GM23248 (cell line): ENCODE results near the gene PPEF1. TPM values are rescaled to one million over a fixed set of nuclear protein-coding genes. Genes with fewer than 3 reads are reported as not detected.
"Not testable (repeated sequence)": the region's sequence is repeated elsewhere in the genome, so short reads cannot be mapped to it uniquely, and the experiment has no call there.

Source experiments
- DNase-seq: peaks from one replicate; pipeline ENCODE4 v3.0.0-alpha.2; 2015
- H2AFZ ChIP-seq: fragments of 200-600 bp; sonication (generic); 2 replicates; pipeline ENCODE4 v1.6.1; 2016; ENCODE audit warnings: antibody characterized with exemption
- H3F3A ChIP-seq: fragments of 200-600 bp; sonication (generic); 2 replicates; pipeline ENCODE4 v1.6.1; 2016; ENCODE audit warnings: mild to moderate bottlenecking, antibody characterized with exemption, mixed run types; ENCODE audit not compliant: insufficient read depth
- H3K27ac ChIP-seq: fragments of 200-600 bp; sonication (generic); 2 replicates; pipeline ENCODE4 v1.5.1; 2016; ENCODE audit warnings: mild to moderate bottlenecking
- H3K27me3 ChIP-seq: fragments of 200-600 bp; sonication (generic); replicated peaks from 2 replicates; pipeline ENCODE4 v1.6.1; 2016; ENCODE audit warnings: mild to moderate bottlenecking; ENCODE audit not compliant: insufficient read depth
- H3K36me3 ChIP-seq: fragments of 200-600 bp; sonication (generic); 2 replicates; pipeline ENCODE4 v1.6.1; 2016; ENCODE audit warnings: low read depth, mild to moderate bottlenecking
- H3K4me1 ChIP-seq: fragments of 200-600 bp; sonication (generic); 2 replicates; pipeline ENCODE4 v1.6.1; 2016; ENCODE audit warnings: mild to moderate bottlenecking; ENCODE audit not compliant: insufficient read depth
- H3K4me2 ChIP-seq: fragments of 200-600 bp; sonication (generic); one replicate; pipeline ENCODE4 v1.6.1; 2016; ENCODE audit warnings: mild to moderate bottlenecking; ENCODE audit not compliant: unreplicated experiment
- H3K4me3 ChIP-seq: fragments of 200-600 bp; sonication (generic); 2 replicates; pipeline ENCODE4 v1.5.1; 2016; ENCODE audit warnings: mild to moderate bottlenecking
- H3K79me2 ChIP-seq: fragments of 200-600 bp; sonication (generic); 2 replicates; pipeline ENCODE4 v1.6.1; 2016; ENCODE audit warnings: mild to moderate bottlenecking; ENCODE audit not compliant: insufficient read depth
- H3K9ac ChIP-seq: fragments of 200-600 bp; sonication (generic); 2 replicates; pipeline ENCODE4 v1.6.1; 2016; ENCODE audit warnings: mild to moderate bottlenecking
- H3K9me2 ChIP-seq: fragments of 200-600 bp; sonication (generic); 2 replicates; pipeline ENCODE4 v1.6.1; 2016; ENCODE audit warnings: mixed run types, mild to moderate bottlenecking, moderate library complexity; ENCODE audit not compliant: insufficient read depth
- H3K9me3 ChIP-seq: fragments of 200-600 bp; sonication (generic); one replicate; pipeline ENCODE4 v1.6.1; 2017; ENCODE audit warnings: low read depth
- H4K20me1 ChIP-seq: fragments of 200-600 bp; sonication (generic); 2 replicates; pipeline ENCODE4 v1.6.0; 2016; ENCODE audit not compliant: insufficient read depth
- EZH2 ChIP-seq: fragments of 200-600 bp; sonication (generic); IDR thresholded peaks from 2 replicates; pipeline ENCODE4 v1.6.1; 2018; ENCODE audit warnings: antibody characterized with exemption, mild to moderate bottlenecking; ENCODE audit not compliant: insufficient read depth, poor library complexity, severe bottlenecking
- EZH2phosphoT487 ChIP-seq: fragments of 200-600 bp; sonication (generic); IDR thresholded peaks from 2 replicates; pipeline ENCODE4 v1.6.1; 2018; ENCODE audit warnings: antibody characterized with exemption, moderate library complexity, mild to moderate bottlenecking, low read depth; ENCODE audit not compliant: insufficient read depth
- WGBS, 2 experiments: methylation state at CpG; one replicate each; pipeline ENCODE4 v1.1.6; 2015 to 2017; ENCODE audit warnings: low lambda C conversion rate in 2 of 2, low coverage in 1 of 2; ENCODE audit errors: missing lambda C conversion rate in 2 of 2; 5-methylcytosine and 5-hydroxymethylcytosine counted together
- in situ Hi-C: fragments of 300-500 bp; cut with MboI; formaldehyde crosslinking; loops from 2 replicates; pipeline ENCODE4 v1.15.0; 2020
- polyA plus RNA-seq: library from polyadenylated mRNA; unstranded; fragments of >200 nt; fragmentation: Nextera tagmentation; extraction: Ambion mirVana; gene quantifications from 2 replicates; pipeline ENCODE4 v1.2.1, GENCODE V29; 2016
- total RNA-seq: library from RNA; depleted of rRNA; stranded (reverse); fragments of >200 nt; shearing (Covaris generic); gene quantifications from 2 replicates; pipeline ENCODE4 v1.2.3, GENCODE V29; 2014

The PPEF1 gene
- total and polyA plus RNA-seq, 2 experiments from 2014 or later, result not detected

DNA sequence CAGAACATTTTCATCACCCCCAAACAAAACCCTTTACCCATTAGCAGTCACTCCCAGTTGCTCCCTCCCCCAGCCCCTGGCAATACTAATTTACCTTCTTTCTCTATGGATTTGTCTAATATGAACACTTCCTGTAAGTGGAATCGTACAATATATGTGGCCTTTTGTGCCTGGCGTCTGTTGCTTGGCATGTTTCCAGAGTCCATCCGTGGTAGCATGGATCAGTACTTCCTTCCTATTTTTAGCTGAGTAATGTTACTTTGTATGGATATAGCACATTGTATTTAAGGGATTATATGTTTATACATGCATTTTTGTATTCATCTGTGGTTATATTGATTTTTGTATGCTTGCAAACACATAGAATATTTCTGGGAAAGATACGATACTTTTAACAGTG, 48.2 kb downstream of the PPEF1 start:
- Histone ChIP-seq H3K9ac (no peak overlapping the region), H3F3A (no peaks in the 10 kb centered on the region), H3K27me3 (no peaks in the 10 kb centered on the region), H3K9me2 (no peaks in the 10 kb centered on the region), H3K4me3 (no peak overlapping the region), H3K79me2 (no peaks in the 10 kb centered on the region), H2AFZ (no peak overlapping the region), H3K4me2 (no peak overlapping the region), H3K4me1 (no peaks in the 10 kb centered on the region), H3K9me3 (no peaks in the 10 kb centered on the region), H3K36me3 (no peaks in the 10 kb centered on the region), H3K27ac (no peak overlapping the region), H4K20me1 (no peaks in the 10 kb centered on the region)
- in situ Hi-C loops, result no loop called here
- 42 to 43% methylated on average over 4 of the region's 4 CpGs for WGBS, 2 experiments
- TF ChIP-seq EZH2, result no peak
- no peak for TF ChIP-seq EZH2phosphoT487
- DNase-seq, result no peak

DNA sequence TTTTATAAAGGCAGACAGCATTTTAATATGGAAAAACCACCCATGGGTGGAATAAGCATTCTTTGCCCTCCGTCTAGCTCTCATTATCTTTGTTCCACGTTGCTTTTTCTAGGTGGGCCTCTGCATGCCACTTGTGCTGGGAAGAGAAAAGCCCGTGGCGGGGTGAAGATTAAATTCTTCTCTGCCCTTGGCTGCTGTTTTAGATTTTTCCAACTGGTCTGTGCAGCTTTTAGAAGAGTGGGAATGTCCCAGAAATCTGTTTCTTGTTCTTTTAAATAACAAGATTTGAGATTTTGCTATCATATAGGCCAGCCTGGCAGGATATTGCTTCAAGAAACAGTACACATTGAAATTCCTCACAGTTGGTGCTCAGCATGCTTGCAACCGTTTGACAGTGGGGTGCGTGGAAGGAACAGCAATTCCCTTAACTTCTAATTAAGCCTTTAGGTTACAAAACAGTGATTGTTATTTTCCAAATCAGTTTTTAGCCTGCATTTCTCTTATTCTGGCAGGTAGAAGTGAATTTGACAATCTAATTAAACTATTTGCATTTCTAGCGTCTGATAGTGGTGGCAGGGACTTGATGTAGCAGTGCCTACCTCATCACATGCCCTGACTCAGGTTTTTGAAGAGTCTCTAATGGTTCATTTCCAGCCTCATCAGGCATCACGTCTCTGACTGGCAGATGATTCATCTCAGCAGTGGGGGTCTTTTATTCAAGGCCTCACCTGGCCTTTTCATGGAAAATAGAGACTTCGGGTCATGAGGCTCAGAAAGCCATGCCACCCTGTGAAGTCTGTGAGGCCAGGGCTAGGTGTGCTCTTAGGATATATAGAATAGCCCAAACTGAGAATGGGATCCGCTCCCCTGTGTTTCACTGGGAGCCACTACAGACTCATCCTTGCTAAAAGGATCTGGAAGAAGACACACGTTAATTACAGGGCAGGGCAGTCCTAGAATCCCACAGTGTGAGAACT, 50.8 kb downstream of the PPEF1 start:
- H3K4me1 ChIP-seq, result no peaks in the 10 kb centered on the region
- TF ChIP-seq EZH2, result no peak
- H3K9me2 ChIP-seq, result no peaks in the 10 kb centered on the region
- WGBS, 2 experiments, result 50 to 51% methylated on average over 11 of the region's 11 CpGs
- no peaks in the 10 kb centered on the region for H3K9me3 ChIP-seq
- no peaks in the 10 kb centered on the region for H3K79me2 ChIP-seq
- in situ Hi-C loops, result no loop called here
- H2AFZ ChIP-seq, result no peak overlapping the region
- no peaks in the 10 kb centered on the region for H3K27me3 ChIP-seq
- no peak for DNase-seq
- no peak overlapping the region for H3K4me3 ChIP-seq
- no peak overlapping the region for H3K4me2 ChIP-seq
- H3K27ac ChIP-seq, result no peak overlapping the region
- no peak overlapping the region for H3K9ac ChIP-seq
- no peaks in the 10 kb centered on the region for H4K20me1 ChIP-seq
- H3F3A ChIP-seq, result no peaks in the 10 kb centered on the region
- H3K36me3 ChIP-seq, result no peaks in the 10 kb centered on the region

DNA sequence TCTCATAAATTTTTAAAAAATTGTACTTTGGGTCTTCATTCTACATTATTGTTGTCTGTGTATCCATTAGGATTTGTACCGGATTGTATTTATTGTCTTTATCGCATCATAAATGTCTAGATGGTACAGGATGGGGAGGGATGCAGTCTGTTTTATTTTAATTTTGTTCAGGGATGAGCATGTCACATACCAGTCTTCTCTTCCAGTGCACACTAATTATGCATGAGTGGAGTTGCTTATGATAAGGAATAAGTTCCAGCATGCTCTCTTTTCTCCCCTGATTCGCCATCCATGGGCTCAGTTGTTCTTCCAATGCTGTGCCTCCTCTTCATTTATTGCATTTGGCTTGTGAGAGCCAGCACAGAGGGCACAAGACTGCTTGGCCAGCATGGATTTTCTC, 54.3 kb downstream of the PPEF1 start:
- H4K20me1 ChIP-seq, result no peaks in the 10 kb centered on the region
- H3K4me3 ChIP-seq, result no peak overlapping the region
- WGBS, 2 experiments, result 48 to 66% methylated on average over 3 of the region's 3 CpGs
- H3K36me3 ChIP-seq, result no peaks in the 10 kb centered on the region
- no peak overlapping the region for H3K9ac ChIP-seq
- H3F3A ChIP-seq, result no peaks in the 10 kb centered on the region
- H3K9me3 ChIP-seq, result no peaks in the 10 kb centered on the region
- no peaks in the 10 kb centered on the region for H3K27me3 ChIP-seq
- H3K9me2 ChIP-seq, result no peaks in the 10 kb centered on the region
- H3K4me1 ChIP-seq, result no peaks in the 10 kb centered on the region
- no peaks in the 10 kb centered on the region for H3K79me2 ChIP-seq
- no peak for DNase-seq
- no peak overlapping the region for H3K4me2 ChIP-seq
- TF ChIP-seq EZH2 (no peak), EZH2phosphoT487 (no peak)
- no peak overlapping the region for H3K27ac ChIP-seq
- in situ Hi-C loops, result no loop called here
- H2AFZ ChIP-seq, result no peak overlapping the region

DNA sequence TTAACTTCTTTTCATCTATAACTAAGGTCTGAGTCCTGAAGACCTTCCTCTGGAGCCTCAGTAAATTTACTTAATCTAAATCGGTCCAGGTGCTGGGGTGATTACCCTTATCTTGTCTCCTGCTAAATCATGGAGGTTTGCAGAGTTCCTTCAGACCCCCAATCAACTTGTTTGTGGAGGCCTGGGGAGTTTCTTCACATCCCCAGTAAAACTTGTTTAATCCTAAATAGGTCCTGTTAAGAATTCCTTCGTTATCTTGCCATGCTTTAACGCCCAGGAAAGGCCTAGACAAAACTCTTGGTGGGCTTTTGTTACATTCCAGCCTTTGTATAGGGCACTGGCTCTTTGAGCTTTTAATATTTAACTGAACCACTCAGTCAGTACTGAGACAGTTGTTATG, 55.7 kb downstream of the PPEF1 start:
- DNase-seq, H3K36me3 ChIP-seq, H3F3A ChIP-seq, H2AFZ ChIP-seq, H3K27ac ChIP-seq, H3K4me2 ChIP-seq, H3K4me1 ChIP-seq, H3K27me3 ChIP-seq, in situ Hi-C loops, H3K9me2 ChIP-seq, H3K9me3 ChIP-seq, H4K20me1 ChIP-seq, H3K79me2 ChIP-seq, H3K9ac ChIP-seq, H3K4me3 ChIP-seq: not testable (repeated sequence)
- WGBS, 2 experiments, result 52 to 57% methylated on average over 3 of the region's 3 CpGs

DNA sequence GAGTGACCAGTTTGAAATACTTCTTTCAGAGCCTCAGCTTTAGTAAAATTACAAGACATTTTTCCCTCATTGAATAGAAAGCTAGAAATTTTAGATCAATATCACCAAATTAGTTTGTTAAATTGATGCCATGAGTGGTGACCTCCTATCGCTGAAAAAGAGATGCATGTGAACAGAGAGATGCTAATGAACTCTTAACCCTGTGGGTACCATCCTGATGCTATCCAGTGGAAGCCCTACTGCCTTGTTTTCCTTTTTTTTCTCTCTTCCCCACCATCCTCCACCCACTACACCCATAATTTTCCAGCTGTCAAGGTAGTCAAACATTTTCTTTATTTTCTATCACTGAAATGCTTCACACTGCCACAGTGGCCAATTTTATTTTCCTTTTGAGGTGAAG, 61.9 kb downstream of the PPEF1 start:
- DNase-seq, result no peak
- Histone ChIP-seq H3K4me2 (no peak overlapping the region), H2AFZ (no peak overlapping the region), H3F3A (no peaks in the 10 kb centered on the region), H3K9ac (no peak overlapping the region), H3K4me1 (no peaks in the 10 kb centered on the region), H3K27ac (no peak overlapping the region), H3K9me3 (no peaks in the 10 kb centered on the region), H3K9me2 (no peaks in the 10 kb centered on the region), H4K20me1 (no peaks in the 10 kb centered on the region), H3K27me3 (no peaks in the 10 kb centered on the region), H3K36me3 (no peaks in the 10 kb centered on the region), H3K79me2 (no peaks in the 10 kb centered on the region), H3K4me3 (no peak overlapping the region)
- in situ Hi-C loops, result no loop called here
- WGBS, 2 experiments, result 0% methylated on average over 1 of the region's 1 CpG
- TF ChIP-seq EZH2phosphoT487, result no peak
- TF ChIP-seq EZH2, result no peak
